MM.1S (cell line): ENCODE data around the gene BCAT1.
"Not testable (repeated sequence)": the region's sequence is repeated elsewhere in the genome, so short reads cannot be mapped to it uniquely, and the experiment has no call there.

Experiments used
- CTCF ChIP-seq: fragments of 300-600 bp; sonication (generic); IDR thresholded peaks from 2 replicates; pipeline ENCODE4 v1.5.1; 2016; ENCODE audit warnings: antibody characterized with exemption, low read length, mixed read lengths
- EZH2 ChIP-seq: fragments of 300-600 bp; sonication (generic); optimal IDR thresholded peaks from 2 replicates; pipeline ENCODE3; 2017; ENCODE audit warnings: low read depth, mild to moderate bottlenecking, antibody characterized with exemption, low read length, mixed read lengths
- EZH2phosphoT487 ChIP-seq: fragments of 300-600 bp; sonication (generic); IDR thresholded peaks from 2 replicates; pipeline ENCODE4 v1.6.1; 2018; ENCODE audit warnings: antibody characterized with exemption, low read length

- TF ChIP-seq CTCF, EZH2phosphoT487, EZH2: not testable (repeated sequence)
These were observed 22.8 kb downstream of the BCAT1 start for GRCh38 chr12:24926080-24926479.
